HG02970 (cell line): Measurements from ENCODE around the gene FHOD3.
"Not testable (repeated sequence)": the region's sequence is repeated elsewhere in the genome, so short reads cannot be mapped to it uniquely, and the experiment has no call there.

ENCODE experiments used
- ATAC-seq: cut with Tn5 transposase; IDR thresholded peaks from one replicate; pipeline ENCODE4 v1.9.1; 2021; ENCODE audit warnings: mild to moderate bottlenecking, moderate library complexity, moderate number of reproducible peaks; ENCODE audit not compliant: unreplicated experiment, low FRiP score

Gene FHOD3

DNA sequence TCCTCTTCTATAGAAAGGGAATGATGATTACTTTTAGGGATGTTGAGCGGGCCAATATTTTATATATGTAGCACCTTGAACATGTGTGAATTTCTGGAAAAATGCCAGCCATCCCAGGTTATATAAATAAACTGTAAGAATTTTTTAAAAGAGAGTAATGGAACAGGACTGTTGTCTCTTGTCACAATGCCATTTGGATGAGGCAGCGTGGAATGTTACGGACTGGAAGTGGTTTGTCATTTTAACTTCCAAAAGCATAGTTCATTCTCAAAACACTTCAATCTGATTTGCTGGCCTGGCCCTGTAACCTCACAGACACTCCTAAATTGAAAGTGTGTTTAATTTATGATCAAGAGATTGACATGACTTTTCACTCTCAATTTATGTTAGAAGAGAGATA, 460.5 kb downstream of the FHOD3 start:
- ATAC-seq, result no peak

DNA sequence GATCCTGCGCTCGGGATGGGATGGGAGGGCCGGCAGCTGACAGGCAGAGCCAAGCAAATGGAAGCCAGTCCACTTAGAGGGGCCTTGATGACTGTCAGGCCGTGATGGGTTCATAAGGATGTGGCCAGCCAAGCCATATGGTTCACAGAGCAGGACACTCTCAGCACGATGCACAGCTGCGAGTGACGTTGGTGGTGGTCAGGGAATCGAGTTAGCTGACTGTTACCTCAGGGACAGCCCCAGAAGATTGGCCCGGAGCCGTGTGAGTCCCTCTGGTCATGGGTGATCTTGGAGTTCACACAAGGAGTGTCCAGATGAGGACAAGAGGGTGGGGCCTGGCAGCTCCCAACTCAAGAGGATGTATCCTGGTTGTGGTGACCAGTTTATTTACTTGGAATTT, 461.1 kb downstream of the FHOD3 start:
- no peak for ATAC-seq

DNA sequence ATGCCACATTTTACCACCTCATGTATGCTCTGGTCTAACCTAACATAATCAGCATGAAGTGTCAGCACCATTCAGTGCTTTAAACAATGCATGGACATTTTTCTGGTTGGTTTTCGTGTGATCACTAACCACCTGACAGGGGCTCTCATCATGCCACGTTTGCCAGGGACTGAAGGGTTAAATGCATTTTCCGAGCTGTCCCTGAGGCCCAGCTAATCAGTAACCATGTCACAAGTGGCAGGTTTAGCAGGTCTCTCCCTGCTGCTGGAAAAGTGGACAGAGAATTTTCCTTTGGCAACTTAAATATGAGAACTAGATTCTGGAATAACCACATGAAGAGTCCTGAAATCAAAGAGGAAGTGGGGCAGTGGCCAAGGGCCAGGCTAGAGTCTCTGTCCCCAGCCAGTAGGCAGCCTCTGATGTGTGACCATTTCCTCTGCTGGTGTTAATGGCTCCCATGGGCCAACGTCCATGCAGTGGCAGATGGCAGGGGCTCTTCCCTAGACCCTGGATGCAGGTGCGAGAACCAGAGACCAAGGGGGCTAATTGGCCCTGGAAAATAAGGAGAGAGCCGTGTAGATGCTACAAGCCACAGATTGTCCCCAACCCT, 461.8 kb downstream of the FHOD3 start:
- ATAC-seq, result no peak

DNA sequence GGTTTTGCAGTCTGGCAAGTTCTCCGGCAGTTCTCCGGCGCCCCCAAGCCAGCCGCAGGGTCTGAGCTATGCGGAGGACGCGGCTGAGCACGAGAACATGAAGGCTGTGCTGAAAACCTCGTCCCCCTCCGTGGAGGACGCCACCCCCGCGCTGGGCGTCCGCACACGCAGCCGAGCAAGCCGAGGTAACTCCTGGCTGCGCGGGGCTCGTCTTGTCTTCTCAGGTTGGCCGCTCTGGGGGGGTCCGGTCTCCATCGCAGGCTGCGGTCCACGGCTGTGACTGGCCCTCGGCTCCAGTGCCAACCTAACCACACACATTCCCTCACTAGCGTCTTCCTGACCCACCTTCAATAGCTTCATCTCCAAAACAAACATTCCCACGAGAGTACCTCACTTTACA, 463.1 kb downstream of the FHOD3 start:
- no peak for ATAC-seq

DNA sequence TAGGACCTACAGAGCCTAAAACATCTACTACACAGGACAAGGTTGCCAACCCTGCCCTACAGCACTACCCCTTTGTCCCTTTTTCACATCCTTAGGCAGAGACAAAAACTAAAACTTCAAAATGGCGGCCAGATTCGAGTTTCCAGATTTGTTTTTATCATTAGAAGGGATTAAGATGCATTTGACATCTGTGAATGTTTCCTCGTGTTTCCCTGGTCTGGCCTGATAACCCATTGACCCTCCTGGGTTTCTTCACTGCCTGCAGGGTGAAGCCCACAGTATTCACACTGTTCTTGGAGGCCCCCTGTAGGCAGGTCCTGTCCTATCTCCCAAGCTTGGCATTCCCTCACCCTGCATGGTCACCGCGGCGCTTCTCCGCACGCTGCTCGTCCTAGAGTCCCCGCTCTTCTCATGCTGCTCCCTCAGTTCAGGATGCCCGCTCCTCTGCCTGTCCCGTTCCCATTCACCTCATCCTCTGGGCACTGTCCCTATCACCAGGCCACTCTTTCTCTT, 463.7 kb downstream of the FHOD3 start:
- no peak for ATAC-seq

DNA sequence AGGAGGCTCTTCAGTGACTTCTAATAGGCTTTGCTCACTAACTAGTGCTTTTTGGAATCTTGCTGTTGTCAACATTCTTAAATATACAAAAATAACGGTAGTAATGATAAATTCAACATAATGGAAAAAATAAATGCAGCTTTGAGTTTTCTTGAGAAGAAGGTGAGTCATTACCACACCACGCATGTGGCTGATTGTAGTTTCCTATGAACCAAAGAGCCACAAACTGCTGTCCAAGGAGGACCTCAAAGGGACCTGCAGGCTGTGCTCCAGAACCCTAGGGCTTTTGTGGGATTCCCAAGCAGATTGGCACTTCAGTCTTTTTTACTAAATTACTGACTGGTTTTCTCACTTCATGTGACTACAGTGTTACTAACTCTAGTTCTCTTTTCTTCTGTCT, 464.6 kb downstream of the FHOD3 start:
- no peak for ATAC-seq

DNA sequence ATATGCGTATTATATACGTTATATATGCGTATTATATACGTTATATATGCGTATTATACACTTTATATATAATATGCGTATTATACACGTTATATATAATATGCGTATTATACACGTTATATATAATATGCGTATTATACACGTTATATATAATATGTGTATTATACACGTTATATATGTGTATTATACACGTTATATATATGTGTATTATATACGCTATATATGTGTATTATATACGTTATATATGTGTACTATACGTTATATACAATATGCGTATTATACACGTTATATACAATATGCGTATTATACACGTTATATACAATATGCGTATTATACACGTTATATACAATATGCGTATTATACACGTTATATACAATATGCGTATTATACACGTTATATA, 465.5 kb downstream of the FHOD3 start:
- not testable (repeated sequence) for ATAC-seq

DNA sequence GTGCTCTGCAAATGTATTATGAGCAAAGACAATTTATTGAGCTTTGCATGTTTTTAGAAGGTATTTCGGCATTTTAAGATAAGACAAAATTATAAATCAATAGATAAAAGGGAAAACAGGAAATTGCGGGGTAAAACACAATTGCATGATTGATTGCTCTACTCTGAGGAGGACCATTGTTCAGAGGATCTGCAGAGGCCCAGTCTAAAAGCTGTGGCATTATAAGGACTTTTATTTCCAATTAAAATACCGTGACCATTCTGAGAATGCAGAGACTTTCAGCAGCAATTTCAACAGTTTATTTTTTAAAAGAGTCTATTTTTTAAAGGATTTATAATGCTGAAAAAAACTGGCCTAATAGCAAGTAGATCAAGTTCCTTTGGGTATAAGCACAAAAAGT, 469.3 kb downstream of the FHOD3 start:
- no peak for ATAC-seq

DNA sequence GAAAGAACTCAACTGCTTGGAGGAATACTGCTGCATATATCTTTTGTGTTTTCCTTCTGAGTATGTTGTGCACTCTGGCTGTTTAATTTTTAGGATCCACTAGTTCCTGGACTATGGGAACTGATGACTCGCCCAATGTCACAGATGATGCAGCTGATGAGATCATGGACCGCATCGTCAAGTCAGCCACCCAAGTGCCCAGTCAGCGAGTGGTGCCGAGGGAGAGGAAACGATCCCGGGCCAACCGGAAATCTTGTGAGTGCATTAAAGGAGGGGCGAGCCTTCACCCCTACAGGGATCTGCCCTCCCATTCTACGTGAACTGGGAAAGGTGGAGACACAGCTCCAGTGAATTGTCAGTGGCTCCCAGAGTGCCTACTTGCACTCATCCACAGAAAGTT, 471.7 kb downstream of the FHOD3 start:
- ATAC-seq, result no peak

DNA sequence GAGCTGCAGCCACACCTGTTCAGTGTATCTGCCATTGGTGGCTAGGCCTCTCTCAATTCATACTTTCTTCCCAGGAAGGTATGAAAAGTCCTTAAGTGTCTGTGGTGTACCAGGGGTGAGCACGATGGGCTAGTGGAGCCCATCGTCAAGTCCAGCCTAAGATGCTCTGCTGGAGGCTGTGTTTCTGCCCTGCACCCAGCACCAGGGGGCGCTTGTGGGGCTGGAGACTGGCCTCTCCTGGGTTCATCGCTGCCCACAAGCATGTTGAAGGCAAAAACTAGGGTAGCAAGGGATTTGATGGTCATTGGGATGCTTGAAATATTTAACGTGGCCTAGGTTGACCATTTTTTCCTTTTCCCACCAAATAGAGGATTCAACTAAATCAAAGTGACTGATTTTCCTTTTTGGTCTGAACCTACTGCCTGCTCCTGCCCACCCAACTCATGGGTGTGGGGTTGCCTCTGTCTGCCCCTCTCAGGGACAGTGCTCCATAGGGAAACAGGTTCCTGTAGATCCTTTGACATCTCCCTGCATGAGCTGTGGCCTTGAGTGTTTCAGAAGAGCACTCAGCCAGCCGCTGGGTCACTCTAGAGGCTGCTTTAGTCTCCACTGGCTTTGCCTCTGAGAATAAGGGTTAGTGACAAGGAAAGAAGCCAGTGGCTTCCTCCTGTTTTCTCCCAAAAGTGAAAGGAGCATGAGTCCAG, 472.2 kb downstream of the FHOD3 start:
- no peak for ATAC-seq

DNA sequence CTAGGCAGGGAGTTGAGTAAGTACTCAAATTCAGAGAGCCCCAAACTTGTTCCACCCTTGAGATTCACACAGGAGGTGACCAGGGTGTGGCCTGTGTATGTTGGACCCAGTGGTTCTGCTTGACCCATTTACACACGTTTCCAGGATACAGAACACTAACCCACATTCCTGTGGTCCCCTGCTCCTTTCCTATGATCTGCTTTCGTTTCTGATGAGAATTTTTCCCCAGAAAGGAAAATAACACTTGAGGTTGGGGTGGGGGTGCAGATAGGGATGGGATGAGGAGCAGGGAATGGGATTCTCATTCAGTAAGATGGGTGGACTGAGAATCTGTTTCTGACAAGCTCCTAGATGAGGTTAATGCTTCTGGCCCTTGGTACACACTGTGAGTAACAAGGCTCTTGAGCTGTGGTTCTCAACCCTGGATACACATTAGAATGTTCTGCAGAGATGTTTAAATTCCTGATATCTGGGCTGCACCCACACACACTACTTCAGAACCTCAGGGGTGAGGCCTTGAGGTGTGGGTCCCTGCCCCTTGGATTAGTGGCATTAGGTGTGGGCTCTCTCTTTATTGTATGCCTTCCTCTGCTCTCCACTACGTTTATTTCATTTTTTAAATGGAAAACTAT, 472.9 kb downstream of the FHOD3 start:
- ATAC-seq, result no peak

DNA sequence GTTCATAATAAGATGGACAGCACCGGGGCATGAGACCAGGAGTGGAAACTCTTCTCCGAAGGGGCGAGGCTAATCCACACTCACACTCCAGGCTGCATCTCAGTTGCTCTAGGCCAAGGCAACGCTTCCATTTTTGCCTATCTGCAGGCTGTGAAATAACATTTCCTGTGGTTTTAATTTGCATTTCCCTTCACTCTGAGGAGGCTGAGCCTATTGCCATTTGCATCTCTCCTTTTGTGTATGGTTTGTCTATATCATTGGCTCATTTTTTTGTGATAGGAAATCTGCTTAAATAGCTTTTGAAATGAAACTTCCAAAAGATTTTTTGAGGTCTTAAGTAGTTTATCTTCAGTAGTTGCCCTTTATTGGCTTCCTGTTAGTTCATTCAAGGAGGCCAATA, 473.7 kb downstream of the FHOD3 start:
- no peak for ATAC-seq

DNA sequence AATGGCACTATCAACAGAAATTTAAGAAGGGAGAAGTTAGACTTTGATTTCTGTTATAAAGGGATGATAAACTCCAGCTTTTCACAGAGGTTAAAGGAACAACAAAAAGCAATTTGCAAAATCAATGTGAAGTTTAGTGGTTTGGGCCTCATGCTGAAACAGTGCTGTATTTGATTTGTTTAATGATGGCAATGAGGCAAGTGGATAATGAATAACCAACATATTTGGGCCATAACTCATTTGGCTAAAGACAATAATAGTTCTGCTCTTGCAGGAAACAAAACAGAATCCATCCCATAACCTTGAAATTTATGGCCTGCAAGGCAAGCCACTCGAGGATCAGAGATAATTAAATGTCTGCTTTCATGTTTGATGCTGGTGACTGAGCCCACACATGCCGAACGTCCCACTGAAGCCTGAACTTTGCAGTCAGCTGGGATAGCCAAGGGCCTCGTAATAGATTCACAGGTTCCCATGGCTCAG, 474.8 kb downstream of the FHOD3 start:
- no peak for ATAC-seq

DNA sequence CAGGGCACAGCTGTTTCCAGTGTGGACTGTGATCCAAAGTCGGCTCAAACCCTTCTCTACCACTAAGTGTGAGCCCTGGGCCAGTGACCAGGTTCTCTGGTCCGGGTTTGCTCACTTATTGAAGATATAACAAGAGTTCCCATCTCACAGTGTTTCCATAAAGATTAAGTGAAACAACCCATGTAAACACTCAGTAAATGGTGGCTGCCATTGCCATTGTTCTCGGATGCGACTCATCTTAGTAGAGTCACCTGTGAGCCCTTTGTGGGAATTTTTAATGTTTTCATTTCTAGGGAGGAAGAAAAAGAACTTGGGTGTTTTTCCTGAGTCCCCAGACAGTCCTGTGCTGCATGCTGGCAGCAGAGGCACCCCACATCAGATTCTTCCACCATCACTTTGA, 477.9 kb downstream of the FHOD3 start:
- no peak for ATAC-seq

DNA sequence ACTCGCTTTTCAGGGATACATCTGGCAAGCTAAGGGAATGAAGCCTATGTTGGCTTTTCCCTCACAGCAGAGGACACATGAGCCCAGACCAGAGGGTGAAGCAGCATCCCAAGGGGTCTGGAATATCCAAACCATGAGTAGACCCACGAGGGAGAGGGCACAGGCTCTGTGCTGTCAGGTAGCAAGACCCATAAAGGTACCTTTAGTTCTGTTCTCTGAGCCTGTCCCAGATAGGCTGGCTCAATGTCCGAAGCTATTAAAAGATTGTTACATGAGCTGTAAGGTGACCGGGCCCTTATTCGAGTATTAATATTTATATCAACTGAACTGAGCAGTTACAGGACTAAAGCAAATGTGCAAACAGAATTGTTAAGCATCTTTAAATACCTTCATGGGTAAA, 479.1 kb downstream of the FHOD3 start:
- ATAC-seq, result no peak

DNA sequence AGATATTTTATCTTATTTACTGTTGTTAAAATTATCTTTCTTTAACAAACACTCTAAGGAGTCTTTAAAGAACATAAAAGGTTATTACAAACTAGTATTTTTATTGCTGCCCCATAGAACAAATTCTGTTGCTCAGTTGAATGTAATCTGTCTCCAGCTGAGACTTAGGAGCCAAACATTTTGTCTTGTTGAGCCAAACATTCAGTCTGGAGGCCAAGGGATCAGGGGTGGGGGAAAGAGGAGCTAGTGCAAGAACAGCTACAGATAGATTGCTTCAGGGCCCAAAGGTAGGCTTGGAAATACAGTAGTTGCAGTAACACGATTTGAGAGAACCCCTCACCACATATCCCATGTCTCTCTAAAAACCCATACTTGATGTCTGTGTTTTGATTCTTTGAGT, 480.1 kb downstream of the FHOD3 start:
- ATAC-seq, result no peak

DNA sequence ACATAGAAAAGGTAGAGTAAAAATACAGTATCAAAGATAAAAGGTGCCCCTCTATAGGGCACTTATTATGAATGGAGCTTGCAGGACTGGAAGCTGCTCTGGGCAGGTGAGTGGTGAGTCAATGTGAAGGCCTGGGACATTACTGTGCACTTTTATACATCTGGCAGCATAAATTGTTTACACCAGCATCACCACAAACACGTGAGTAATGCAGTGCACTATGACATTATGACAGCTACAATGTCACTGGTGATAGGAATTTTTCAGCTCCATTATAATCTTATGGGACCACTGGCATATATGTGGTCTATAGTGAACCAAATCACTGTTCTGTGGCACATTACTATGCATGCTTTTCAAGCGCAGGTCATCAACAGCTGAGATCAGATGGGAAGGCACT, 483.2 kb downstream of the FHOD3 start:
- no peak for ATAC-seq

DNA sequence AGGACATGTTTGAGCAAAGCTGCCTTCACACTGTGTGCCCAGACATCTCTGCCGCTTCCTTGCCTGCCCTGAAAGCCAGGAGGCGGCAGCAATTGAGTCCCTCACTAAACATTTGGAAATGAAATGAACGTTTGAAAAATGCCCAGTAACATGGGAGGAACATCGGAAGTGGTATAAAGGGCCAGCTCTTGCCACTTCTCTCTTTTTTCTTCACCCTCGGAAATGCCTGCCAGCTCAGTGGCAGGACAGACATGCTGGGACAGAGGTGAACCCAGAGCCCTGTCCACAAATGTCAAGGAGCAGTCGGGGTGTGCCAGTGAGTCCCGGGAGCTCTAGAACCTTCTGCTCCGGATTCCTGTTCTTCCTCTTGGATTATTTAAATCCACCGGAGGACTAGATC, 485.2 kb downstream of the FHOD3 start:
- ATAC-seq, result no peak

DNA sequence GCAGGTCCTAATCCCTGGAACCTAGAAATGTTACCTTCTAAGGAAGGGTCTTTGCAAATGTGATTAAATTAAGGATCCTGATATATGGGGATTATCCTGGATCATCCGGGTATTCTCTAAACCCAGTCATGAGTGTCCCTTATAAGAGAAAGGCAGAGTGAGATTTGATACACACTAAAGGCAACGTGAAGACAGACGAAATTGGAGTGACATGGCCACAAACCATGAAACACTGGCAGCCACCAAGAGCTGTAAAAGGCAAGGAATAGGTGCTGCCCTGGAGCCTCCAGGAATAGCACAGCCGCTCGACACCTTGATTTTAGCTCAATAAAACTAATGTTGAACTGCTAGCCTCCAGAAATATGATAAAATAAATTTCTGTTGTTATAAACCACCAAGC, 486.3 kb downstream of the FHOD3 start:
- ATAC-seq, result no peak

DNA sequence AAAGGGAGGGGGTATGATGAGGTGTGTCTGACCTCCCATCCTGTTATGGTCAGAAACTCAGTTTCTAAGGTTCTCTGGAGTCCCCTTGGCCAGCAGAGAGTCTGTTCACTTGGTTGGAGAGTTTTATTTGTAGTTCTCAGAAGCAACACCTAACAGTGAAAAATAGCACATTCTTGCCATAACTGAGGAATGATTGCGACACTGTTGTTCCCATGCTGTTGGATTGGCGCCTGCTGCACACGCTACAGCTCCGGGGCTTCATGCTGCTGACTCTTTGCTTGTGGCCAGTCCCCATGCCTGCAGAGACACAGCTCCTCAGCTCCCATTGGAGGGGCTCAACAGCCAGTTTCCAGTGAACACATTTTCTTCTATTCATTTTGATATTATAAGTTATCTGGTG, 489.2 kb downstream of the FHOD3 start:
- no peak for ATAC-seq

DNA sequence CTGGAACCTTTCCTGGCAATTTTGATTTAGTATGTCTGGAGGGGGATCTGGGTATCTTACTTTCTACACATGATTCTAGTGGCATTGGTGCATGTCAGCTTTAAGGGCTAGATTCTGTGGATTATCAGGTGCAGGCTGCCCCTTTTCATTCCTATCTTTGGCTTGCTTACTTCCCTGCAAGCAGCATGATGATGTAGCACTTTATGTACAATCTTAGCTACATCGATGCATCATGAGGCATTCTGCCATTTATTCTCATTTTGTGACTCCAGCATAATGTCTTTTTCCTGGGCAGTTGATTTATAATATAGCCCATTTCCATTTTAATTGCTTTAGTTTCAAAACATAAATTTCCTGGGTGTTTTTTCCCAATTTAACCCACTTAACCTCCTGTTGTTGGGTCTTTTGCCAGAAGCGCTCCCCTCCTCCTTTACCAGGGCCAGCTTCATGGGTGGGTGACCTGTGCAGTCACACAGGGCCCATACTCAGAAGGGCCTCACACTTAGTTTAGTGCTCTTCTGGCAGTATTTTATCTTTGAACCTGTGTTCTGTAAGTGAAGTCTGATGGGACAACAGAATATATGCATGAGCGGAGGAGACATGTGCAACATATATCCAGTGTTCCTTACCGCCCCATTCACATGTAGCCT, 495.2 kb downstream of the FHOD3 start:
- no peak for ATAC-seq
